Transverse colon (tissue), 4 donors: ENCODE measurements around the gene DCLRE1C. TPM values are rescaled to one million over a fixed set of nuclear protein-coding genes. Genes with fewer than 3 reads are reported as not detected.
A peak's percentile ranks its signal among the peaks of the same experiment; 100 is the strongest.
"Not testable (repeated sequence)": the region's sequence is repeated elsewhere in the genome, so short reads cannot be mapped to it uniquely, and the experiment has no call there.

Experiments
- DNase-seq: peaks from one replicate; pipeline ENCODE4 v3.0.0-alpha.2; 2019
- H3K27ac ChIP-seq, 4 donors: fragments of 200-600 bp; sonication (generic); 2 replicates each; pipeline ENCODE4 v1.5.1; 2016 to 2018; ENCODE audit warnings: inconsistent platforms in 4 of 4
- H3K27me3 ChIP-seq: fragments of 200-600 bp; sonication (generic); 2 replicates; pipeline ENCODE4 v1.5.1; 2017; ENCODE audit warnings: inconsistent platforms
- H3K36me3 ChIP-seq, 4 donors: fragments of 200-600 bp; sonication (generic); 2 replicates each; pipeline ENCODE4 v1.5.1; 2017 to 2019; ENCODE audit warnings: inconsistent platforms in 4 of 4
- H3K4me1 ChIP-seq, 4 donors: fragments of 200-600 bp; sonication (generic); 2 replicates each; pipeline ENCODE4 v1.5.1; 2017 to 2020; ENCODE audit warnings: inconsistent platforms in 4 of 4
- H3K4me3 ChIP-seq, 4 donors: fragments of 200-600 bp; sonication (generic); 1 replicate in 1 of 4; 2 replicates in 3 of 4; pipeline versions ENCODE4 v1.5.1 to v1.6.1; 2017 to 2019; ENCODE audit warnings: inconsistent platforms in 4 of 4
- H3K9me3 ChIP-seq, 2 donors: fragments of 200-600 bp; sonication (generic); 2 replicates each; pipeline ENCODE4 v1.5.1; 2017 to 2019; ENCODE audit warnings: inconsistent platforms in 2 of 2
- EP300 ChIP-seq: sonication (generic); formaldehyde crosslinking; IDR thresholded peaks from one replicate; pipeline ENCODE4 v1.6.1; 2017; ENCODE audit warnings: antibody characterized with exemption, low read depth
- POLR2A ChIP-seq: fragments of 450-650 bp; IDR thresholded peaks from one replicate; pipeline ENCODE4 v1.6.1; 2016; ENCODE audit warnings: antibody characterized with exemption, mild to moderate bottlenecking, moderate library complexity
- POLR2AphosphoS5 ChIP-seq, 3 donors: sonication (generic); formaldehyde crosslinking; IDR thresholded peaks; one replicate each; pipeline ENCODE4 v1.6.1; 2016; ENCODE audit warnings: antibody characterized with exemption in 3 of 3
- WGBS, 2 donors: methylation state at CpG; one replicate each; pipeline ENCODE4 v1.1.5; 2018; ENCODE audit warnings: low coverage in 1 of 2; 5-methylcytosine and 5-hydroxymethylcytosine counted together
- in situ Hi-C, 4 donors: fragments of 200-750 bp; cut with MboI; loops; one replicate each; pipeline versions ENCODE4 v1.15.0 to v1.15.1; 2017; ENCODE audit warnings: low sequenced_read_pairs in 3 of 4, low pct_ligation_motif_present in 1 of 4, low pct_unique_long_range_greater_than_20kb in 1 of 4
- intact Hi-C: fragments of 100-400 bp; cut with DNase I; formaldehyde crosslinking; loops from one replicate; pipeline ENCODE4 v1.15.1; 2023; ENCODE audit warnings: low total_unique reads
- total RNA-seq, 4 donors: library from RNA; depleted of rRNA; stranded (reverse); fragments of >200 nt; gene quantifications; one replicate each; pipeline ENCODE4 v1.1.0, GENCODE V29; 2016
- TF ChIP-seq, protein P1 (sequence below), 5 experiments: fragments of 200-600 bp in 3 of 5; fragments of 450-650 bp in 2 of 5; sonication (generic) in 3 of 5; IDR thresholded peaks; 1 replicate in 2 of 5; 2 replicates in 3 of 5; pipeline ENCODE4 v1.5.1; 2016 to 2017; ENCODE audit warnings: antibody characterized with exemption in 5 of 5, inconsistent platforms in 3 of 5, mild to moderate bottlenecking in 2 of 5, moderate library complexity in 1 of 5

Gene DCLRE1C
- total RNA-seq, result 10 to 100 TPM in 3 of 4 donors, 1 to 10 TPM in 1; 10.0 to 61.3 (median 13.8) TPM

DNA sequence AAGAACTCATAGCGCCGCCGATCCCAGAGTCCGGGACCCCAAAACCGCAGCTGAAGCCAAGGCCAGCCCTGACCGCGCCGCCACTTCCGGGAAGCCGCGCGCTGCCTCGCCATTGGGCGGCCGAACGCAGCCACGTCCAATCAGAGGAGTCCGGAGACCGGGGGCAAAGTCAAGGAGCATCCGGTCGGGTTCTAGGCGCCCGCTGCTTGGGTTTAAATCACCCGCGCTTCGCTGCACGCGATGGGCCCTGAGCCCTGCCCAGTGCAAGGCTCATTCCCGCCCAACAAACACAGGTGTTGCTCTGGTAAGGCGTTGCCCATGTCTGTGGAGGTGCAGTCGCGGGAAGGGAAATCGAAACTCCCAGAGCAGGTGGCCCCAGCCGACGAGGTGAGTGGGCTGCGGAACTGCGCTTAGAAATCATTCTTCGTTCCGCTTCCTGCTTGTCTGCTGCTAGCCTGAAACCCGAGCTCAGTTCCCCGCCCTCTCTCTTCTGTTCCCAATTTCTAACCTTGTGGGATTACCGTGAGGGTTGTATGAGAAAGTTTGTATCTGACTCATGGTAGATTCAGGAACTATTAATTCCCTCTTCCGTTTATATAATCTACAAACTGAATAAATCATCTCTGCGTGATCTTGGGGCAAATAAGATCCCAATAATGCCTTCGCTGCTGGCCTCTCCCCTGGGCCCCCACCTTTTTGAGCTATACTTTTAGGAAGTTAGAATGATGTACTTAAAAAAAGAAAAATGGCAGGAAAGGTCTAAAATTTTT lies at the start of gene DCLRE1C:
Gene DCLRE1C, minus strand, starts transcription at position 96 of the 770 bp plus-strand sequence. Its CDS starts 86 bp downstream, at position 10.
- 0% methylated on average over 4 to 38 of the region's 45 CpGs for WGBS, 2 donors
- intact Hi-C loops, result no loop called here

DNA sequence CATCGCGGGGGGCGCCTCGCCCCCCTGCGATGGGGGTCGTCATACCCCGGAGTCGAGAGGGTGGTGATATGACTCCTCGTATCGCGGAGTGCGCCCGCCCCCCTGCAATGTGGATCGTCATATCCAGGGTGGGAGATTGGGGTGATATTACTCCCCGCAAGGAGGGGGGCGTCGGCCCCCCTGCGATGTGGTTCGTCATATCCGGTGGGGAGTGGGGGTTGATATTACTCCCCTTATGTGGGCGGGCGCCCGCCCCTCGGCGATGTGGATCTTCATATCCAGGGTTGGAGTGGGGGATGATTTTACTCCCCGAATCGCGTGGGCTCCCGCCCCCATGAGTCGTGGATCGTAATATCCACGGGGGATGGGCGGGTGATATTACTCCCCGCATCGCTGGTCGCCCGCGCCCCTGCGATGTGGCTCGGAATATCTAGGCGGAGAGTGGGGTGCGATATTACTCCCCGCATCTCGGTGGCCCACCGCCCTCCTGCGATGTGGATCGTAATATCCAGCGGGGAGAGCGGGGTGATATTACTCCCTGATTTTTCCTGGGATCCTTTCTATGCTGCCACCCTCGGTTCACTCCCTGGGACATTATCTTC lies 42.2 kb upstream of the DCLRE1C start:
- no peaks in the 10 kb centered on the region for H3K4me1 ChIP-seq
- TF ChIP-seq EP300 (no peak), POLR2A (no peak), POLR2AphosphoS5 (IDR thresholded peaks at IDR 0.05) (no peak)
- TF ChIP-seq, protein P1, sequence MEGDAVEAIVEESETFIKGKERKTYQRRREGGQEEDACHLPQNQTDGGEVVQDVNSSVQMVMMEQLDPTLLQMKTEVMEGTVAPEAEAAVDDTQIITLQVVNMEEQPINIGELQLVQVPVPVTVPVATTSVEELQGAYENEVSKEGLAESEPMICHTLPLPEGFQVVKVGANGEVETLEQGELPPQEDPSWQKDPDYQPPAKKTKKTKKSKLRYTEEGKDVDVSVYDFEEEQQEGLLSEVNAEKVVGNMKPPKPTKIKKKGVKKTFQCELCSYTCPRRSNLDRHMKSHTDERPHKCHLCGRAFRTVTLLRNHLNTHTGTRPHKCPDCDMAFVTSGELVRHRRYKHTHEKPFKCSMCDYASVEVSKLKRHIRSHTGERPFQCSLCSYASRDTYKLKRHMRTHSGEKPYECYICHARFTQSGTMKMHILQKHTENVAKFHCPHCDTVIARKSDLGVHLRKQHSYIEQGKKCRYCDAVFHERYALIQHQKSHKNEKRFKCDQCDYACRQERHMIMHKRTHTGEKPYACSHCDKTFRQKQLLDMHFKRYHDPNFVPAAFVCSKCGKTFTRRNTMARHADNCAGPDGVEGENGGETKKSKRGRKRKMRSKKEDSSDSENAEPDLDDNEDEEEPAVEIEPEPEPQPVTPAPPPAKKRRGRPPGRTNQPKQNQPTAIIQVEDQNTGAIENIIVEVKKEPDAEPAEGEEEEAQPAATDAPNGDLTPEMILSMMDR (IDR thresholded peaks at IDR 0.05), result no peak
- H3K27ac ChIP-seq, result no peak overlapping the region
- WGBS, 2 donors, result 56 to 86% methylated on average over 2 to 50 of the region's 50 CpGs
- no peaks in the 10 kb centered on the region for H3K36me3 ChIP-seq
- DNase-seq, result no peak
- H3K9me3 ChIP-seq, result no peaks in the 10 kb centered on the region
- H3K4me3 ChIP-seq, result no peak overlapping the region
- in situ Hi-C loops, result no loop called here
- no peaks in the 10 kb centered on the region for H3K27me3 ChIP-seq
- intact Hi-C loops, result no loop called here

More for the DNA sequence above, at the start of gene DCLRE1C:
- in situ Hi-C loops, result loop anchor here in 1 of 4 donors (25.0 kb wide), 1 partner anchor 117 kb away; the partner anchor contains the start of genes CDNF, HSPA14 and MSANTD7
- Histone ChIP-seq H3K9me3 (no peaks in the 10 kb centered on the region), H3K27me3 (no peaks in the 10 kb centered on the region), H3K36me3 (no peaks in the 10 kb centered on the region), H3K27ac (peak within 1 kb of the TSS; percentile 88 to 95 (median 88)), H3K4me3 (peak within 1 kb of the TSS; percentile 47 to 67 (median 60)), H3K4me1 (peaks cover 8 to 28% (median 15%) of the 10 kb centered on the region in 4 donors)
- TF ChIP-seq, protein P1 (IDR thresholded peaks at IDR 0.05), result no peak
- TF ChIP-seq POLR2A (peak; percentile 87), POLR2AphosphoS5 (IDR thresholded peaks at IDR 0.05) (peak; percentile 56 to 94 (median 90)), EP300 (no peak)
- DNase-seq, result peak; percentile 96

DNA sequence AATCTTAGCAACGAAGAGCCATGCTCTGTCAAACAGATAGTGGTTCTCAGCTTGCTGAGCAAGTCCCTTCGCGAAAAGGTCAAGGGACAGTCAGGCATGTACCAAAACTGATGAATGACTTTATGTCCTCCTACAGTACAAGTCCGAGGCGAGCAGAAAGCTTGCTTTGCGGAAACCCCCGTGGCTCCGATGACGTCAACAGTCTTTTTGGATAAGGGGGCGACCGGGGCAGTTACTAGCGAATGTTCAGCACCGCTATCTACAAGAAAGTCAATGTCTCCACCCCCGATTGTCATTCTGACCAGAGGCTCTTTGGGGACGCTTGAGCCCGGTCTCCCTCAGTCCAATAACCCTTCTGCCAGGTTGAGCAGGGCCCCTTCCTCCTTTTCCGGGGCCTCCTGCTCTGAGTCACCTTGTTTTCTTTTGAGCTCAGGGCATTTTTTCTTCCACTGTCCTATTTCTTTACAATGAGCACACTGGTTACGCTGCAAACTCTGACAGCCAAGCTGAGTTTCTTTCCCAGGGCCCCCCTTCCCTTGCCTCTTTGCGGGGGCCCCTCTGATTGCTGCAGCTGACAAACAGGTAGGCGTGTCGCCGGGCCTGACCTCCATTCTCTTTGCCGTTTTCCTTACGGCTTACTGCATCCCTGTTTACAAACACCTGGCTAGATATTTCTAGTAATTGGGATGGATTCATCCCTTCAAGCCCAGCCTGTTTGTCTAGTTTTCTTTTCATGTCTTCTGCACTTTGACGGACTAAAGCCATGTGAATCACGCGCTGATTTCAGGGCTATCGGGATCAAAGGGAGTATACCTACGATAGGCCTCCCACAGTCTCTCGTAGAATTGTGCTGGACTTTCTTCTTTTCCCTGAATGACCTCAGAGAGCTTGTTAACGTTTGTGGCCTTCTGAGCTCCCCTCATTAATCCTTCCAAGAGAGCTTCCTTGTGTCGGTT lies 39.9 kb upstream of the DCLRE1C start:
- intact Hi-C loops, in situ Hi-C loops: not testable (repeated sequence)

DNA sequence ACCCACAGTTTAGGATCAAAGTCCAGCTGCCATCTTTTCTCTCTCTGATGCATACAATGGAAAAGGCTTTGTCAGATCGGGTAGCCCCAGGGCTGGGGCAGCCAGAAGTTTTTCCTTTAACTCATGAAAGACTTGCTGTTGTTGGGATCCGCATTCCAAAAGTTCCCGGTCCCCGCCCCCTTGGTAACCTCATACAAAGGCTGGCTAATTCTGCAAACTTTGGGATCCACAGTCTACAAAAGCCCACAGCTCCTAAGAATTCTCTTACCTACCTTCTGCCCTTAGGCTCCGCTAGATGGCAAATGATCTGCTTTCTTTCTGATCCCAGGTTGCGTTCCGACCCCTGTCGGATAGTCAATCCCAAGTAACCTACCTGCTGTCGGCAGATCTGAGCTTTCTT lies 38.4 kb upstream of the DCLRE1C start:
- in situ Hi-C loops, intact Hi-C loops, DNase-seq, H3K9me3 ChIP-seq, H3K4me3 ChIP-seq, H3K36me3 ChIP-seq, H3K4me1 ChIP-seq, H3K27ac ChIP-seq, H3K27me3 ChIP-seq: not testable (repeated sequence)
- 97% methylated on average over 9 of the region's 9 CpGs; no CpG with 5 or more reads in 1 of the 2 donors for WGBS, 2 donors

More for the DNA sequence above, 39.9 kb upstream of the DCLRE1C start:
- H3K27ac ChIP-seq, H3K9me3 ChIP-seq, H3K27me3 ChIP-seq, DNase-seq, H3K4me1 ChIP-seq, H3K4me3 ChIP-seq, H3K36me3 ChIP-seq: not testable (repeated sequence)
- 72 to 80% methylated on average over 11 to 32 of the region's 32 CpGs for WGBS, 2 donors
